Activated T-cell treated with anti-CD3 and anti-CD28 coated beads, Interleukin-2, amount 50 U/mL, for 1 hour (primary cell): ENCODE measurements around the gene CAMTA1.
"Not testable (repeated sequence)": the region's sequence is repeated elsewhere in the genome, so short reads cannot be mapped to it uniquely, and the experiment has no call there.

Experiments
- DNase-seq: peaks from one replicate; pipeline ENCODE4 v3.0.0-alpha.2; 2020

CAMTA1 gene

GRCh38 chr1:7404046-7404742 is 618.9 kb downstream of the CAMTA1 start:
- no peak for DNase-seq

GRCh38 chr1:7405844-7406500 is 620.7 kb downstream of the CAMTA1 start:
- DNase-seq, result no peak

- DNase-seq, result no peak
Measured at GRCh38 chr1:7406641-7407543, 621.6 kb downstream of the CAMTA1 start.

GRCh38 chr1:7407544-7407895 is 622.3 kb downstream of the CAMTA1 start:
- no peak for DNase-seq

GRCh38 chr1:7407980-7408770 is 622.9 kb downstream of the CAMTA1 start:
- DNase-seq, result no peak

- DNase-seq, result no peak
Measured at GRCh38 chr1:7408771-7409150, 623.5 kb downstream of the CAMTA1 start.

GRCh38 chr1:7409278-7409677 is 624.0 kb downstream of the CAMTA1 start:
- no peak for DNase-seq

GRCh38 chr1:7410156-7410555 is 624.9 kb downstream of the CAMTA1 start:
- no peak for DNase-seq

- DNase-seq, result not testable (repeated sequence)
Measured at GRCh38 chr1:7417618-7418017, 632.4 kb downstream of the CAMTA1 start.

GRCh38 chr1:7418442-7419080 is 633.3 kb downstream of the CAMTA1 start:
- DNase-seq, result peak; percentile 12

GRCh38 chr1:7420098-7420445 is 634.8 kb downstream of the CAMTA1 start:
- DNase-seq, result peak; percentile 8

- DNase-seq, result no peak
Measured at GRCh38 chr1:7420470-7421100, 635.3 kb downstream of the CAMTA1 start.

- no peak for DNase-seq
Measured at GRCh38 chr1:7421471-7422075, 636.3 kb downstream of the CAMTA1 start.

- no peak for DNase-seq
Measured at GRCh38 chr1:7422081-7422480, 636.8 kb downstream of the CAMTA1 start.

GRCh38 chr1:7422561-7422960 is 637.3 kb downstream of the CAMTA1 start:
- no peak for DNase-seq

GRCh38 chr1:7422966-7423365 is 637.7 kb downstream of the CAMTA1 start:
- no peak for DNase-seq

GRCh38 chr1:7424352-7424890 is 639.2 kb downstream of the CAMTA1 start:
- no peak for DNase-seq

GRCh38 chr1:7425229-7425628 is 640.0 kb downstream of the CAMTA1 start:
- no peak for DNase-seq

GRCh38 chr1:7425771-7426170 is 640.5 kb downstream of the CAMTA1 start:
- DNase-seq, result no peak

GRCh38 chr1:7426780-7427604 is 641.7 kb downstream of the CAMTA1 start:
- no peak for DNase-seq
